HTR-8/SVneo (cell line): ENCODE data around the gene GAS2L1.
A peak's percentile ranks its signal among the peaks of the same experiment; 100 is the strongest.
"Not testable (repeated sequence)": the region's sequence is repeated elsewhere in the genome, so short reads cannot be mapped to it uniquely, and the experiment has no call there.

ENCODE experiments used
- DNase-seq: peaks from one replicate; pipeline ENCODE4 v3.0.0; 2011; ENCODE audit warnings: low spot score, mixed read lengths; ENCODE audit not compliant: insufficient read length
- FAIRE-seq: peaks from 2 replicates; lab custom pipeline; 2011; peaks lifted over from hg19 to GRCh38; lab: Jason Lieb, UNC

The GAS2L1 gene

DNA sequence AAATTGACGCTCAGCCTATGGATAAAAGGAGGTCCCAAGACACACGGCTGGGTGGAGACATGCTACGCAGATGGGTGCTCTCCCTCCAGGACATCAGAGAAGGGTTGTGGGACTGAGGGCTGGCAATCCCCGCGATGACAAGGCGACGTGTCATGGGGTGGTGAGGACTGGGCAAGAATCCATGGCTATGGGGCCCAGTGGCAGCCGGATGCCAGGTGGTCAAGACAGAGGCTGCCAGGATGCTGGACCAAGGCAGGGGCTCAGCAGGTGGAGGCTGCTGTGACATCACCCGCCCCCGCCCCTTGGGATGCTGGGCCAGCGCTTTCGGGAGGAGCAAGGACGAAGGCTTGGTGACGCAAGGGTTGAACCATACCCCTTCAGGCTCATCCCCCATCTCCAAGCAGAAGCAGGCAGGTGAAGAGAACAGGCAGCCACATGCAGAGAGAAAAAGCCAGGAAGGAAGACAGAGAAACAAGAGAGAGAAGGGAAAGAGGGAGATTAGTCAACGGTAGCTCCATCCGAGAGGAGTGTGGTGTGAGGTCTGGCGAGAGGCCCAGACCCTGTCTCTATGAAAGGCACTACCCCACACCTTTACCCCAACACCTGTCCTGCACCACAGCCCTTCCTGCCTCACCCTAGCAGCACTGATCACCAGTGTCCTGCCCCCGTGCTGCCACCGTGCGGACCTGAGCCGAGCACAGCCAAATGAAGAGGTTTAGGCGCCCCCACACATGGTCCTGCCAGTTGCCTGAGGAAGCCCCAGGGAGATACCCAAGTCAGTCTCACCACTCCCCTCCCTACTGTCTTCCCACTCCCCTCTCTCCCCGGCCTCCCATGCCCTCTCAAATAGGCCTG is 33.2 kb downstream of the GAS2L1 start:
- DNase-seq (no peak), FAIRE-seq (no peak)

GRCh38 chr22:29340566-29340965 is 34.1 kb downstream of the GAS2L1 start:
- no peak for FAIRE-seq
- no peak for DNase-seq

GRCh38 chr22:29341056-29341848 is 34.8 kb downstream of the GAS2L1 start:
- no peak for DNase-seq
- no peak for FAIRE-seq

DNA sequence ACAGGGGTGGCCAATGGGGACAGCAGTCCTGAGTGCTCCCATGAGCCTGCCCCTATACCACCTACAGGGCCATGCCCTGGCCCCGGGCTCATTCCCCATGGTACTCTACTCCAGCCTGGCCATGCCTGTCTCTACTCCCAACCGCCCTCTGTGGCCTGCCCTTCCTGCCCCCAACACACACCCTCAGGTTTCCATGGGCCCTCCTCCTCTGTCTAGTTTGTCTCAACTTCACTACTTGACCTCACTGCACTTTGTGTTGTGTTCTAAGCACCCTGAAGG is 35.3 kb downstream of the GAS2L1 start:
- no peak for FAIRE-seq
- DNase-seq, result no peak

DNA sequence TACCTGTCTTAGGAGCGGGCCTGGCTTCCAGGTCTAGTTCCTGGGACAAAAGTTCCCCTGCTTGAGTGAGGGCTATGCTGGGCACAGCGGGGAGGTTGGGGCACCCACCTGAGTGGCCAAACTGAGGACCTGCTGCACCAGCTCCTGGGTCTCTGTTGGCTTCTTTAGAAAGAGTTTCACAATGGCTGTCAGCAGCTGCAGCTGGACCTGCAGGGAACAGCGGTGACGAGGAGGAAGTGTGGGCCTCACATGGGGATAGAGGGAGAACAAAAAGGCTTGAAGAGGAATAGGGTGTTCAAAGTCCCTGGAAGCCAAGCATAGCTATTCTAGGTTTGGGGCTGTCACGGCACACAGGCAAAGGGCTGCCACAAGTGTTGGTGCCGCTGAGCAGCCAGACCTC is 35.7 kb downstream of the GAS2L1 start:
- no peak for FAIRE-seq
- no peak for DNase-seq

DNA sequence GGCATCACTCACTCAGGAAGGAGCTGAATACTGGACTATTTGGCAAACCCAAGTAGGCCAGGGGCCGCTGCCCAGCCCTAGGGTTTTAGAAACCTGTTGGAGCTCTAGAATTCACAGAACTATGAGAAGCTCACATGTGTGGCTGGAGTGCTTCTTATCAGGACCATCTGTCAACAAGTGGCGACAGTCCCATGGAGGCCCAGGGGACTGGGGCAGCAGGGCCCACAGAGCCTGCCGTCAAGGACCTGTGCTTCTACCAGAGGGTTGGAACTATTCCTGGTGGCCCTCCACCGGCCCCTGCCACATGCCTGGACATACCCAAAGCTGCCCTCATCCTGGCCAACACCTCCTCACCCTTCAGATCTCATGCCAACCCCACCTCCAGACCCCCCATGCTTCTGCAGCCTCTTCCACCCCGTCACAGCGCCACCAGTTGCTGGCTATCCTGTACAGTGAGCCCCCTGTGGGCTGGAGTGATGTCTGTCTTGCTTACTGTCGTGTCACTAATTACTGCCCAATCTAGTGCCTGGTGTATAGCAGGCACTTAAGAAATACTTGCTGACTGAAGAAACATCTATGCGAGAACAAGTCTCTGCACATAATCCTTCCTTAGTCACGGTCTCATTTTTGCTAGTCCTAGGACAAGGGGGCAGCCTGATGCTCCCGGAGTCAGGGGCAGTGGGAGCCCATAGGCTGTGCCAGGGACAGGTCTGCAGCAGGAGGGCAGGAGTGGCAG is 36.3 kb downstream of the GAS2L1 start:
- DNase-seq (no peak), FAIRE-seq (no peak)

DNA sequence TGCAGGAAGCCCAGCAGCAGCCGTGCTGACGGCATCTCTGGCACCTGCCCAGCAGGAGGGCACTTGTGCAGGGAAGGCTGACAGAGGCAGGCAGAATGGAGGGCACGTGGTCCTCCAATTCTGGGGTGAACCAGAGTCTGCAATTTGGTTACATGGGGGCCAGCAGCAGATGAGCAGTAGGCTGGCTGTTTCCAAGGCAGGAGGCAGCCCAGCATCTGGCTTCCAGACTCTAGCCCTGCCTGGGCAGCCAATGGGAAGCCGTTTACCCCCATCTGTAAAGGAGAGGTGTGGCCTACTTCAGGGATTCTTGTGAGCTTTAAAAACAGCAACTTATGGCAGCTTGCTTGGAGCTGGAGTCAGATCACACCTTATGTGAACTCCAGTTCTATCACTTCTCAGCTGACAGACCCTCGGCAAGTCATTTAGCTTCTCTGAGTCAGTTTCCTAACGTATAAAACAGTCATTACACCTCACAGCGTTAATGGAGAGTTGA is 36.9 kb downstream of the GAS2L1 start:
- DNase-seq, result no peak
- FAIRE-seq, result no peak

GRCh38 chr22:29344137-29344536 is 37.7 kb downstream of the GAS2L1 start:
- DNase-seq (peak; percentile 83), FAIRE-seq (peak; percentile 49)

DNA sequence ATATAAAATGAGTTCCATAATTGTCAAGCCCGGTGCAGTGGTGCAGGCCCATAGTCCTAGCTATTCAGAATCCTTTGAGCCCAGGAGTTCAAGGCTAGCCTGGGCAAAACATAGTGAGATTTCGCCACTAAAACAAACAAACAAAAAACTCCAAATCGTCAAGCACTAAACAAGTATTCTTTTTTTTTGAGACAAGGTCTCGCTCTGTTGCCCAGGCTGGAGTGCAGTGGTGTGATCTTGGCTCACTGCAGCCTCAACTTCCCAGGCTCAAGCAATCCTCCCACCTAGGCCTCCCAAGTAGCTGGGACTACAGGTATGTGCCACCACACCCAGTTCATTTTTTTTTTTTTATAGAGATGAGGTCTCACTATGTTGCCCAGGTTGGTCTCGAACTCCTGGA is 38.4 kb downstream of the GAS2L1 start:
- FAIRE-seq, DNase-seq: not testable (repeated sequence)

DNA sequence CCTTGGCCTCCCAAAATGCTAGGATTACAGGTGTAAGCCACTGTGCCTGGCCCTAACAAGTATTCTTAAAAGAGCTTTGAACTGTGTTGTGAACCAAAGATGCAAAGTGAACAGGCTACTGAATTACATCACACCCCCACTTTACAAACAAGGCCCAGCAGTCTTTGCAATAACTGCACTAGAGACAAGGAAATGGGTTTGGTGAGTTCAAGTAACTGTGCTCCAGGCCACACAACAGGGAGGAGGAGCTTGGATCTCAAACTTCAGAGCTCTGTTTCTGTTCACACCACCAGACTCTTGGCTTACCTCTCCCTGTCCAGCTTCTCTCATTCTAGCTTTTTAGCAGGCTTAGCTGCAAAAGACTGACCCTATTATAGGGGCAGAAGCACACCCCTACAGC is 39.5 kb downstream of the GAS2L1 start:
- FAIRE-seq (no peak), DNase-seq (no peak)

- DNase-seq, result no peak
- FAIRE-seq, result no peak
Observed at GRCh38 chr22:29346659-29347058, 40.2 kb downstream of the GAS2L1 start.

DNA sequence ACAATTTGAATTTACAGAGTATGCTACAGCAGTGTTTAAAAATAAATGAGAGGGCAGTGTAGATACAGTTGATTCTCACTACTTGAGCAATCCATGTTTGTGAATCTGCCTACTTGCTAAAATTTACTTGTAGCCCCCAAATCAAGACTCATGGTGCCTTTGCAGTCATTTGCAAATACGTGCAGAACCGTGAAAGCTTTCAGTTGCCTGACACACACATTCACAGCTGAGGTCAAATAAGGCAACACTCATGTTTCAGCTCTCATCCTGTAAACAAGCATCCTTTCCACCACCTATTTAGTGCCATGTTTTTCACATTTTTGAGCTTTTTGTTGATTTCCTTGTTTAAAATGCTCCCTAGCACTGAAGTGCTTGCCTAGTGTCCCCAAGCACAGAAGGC is 41.6 kb downstream of the GAS2L1 start:
- FAIRE-seq (no peak), DNase-seq (no peak)

GRCh38 chr22:29348956-29349355 is 42.5 kb downstream of the GAS2L1 start:
- FAIRE-seq, result no peak
- DNase-seq, result no peak

GRCh38 chr22:29351042-29351441 is 44.6 kb downstream of the GAS2L1 start:
- FAIRE-seq, result no peak
- DNase-seq, result no peak

DNA sequence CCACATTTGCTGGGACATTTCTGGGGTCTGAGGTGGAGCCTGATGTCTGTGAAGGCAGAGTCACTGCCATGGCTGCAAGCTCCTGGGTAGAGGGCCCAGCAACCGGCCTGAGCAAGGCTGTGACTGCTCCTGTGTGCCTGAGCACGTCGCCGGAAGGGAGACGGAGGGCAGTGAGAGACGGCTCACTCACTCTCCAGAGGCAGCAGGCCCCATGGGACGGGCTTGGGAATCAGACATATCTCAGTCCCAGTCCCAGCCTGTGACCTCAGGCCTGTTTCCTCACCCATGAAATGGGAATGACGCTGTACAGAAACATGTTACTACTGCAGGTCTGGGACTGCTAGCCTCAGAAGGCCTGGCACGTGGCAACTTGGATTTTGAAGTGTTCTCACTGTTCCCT is 45.4 kb downstream of the GAS2L1 start:
- DNase-seq (no peak), FAIRE-seq (no peak)

DNA sequence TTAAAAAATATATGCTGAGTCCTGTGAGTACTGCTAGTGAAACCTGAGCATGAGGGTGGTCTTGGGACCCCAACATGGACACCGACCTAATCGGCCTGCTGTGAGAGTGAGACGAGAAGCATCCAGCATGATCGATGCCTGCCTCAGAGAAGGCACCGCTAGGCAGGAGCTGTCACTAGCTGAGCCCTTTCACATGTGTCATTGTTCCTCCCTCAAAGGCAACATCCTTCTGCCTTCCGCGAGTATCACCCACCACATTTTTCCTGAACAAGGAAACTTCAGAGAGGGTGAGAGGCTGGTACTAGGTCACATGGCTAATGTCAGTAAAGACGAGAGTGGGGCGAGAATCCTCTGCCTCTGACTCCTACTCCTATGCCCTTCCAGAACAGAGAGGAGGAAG is 46.3 kb downstream of the GAS2L1 start:
- FAIRE-seq (no peak), DNase-seq (no peak)

- no peak for DNase-seq
- FAIRE-seq, result no peak
Observed at GRCh38 chr22:29353286-29353685, 46.8 kb downstream of the GAS2L1 start.

GRCh38 chr22:29353860-29354259 is 47.4 kb downstream of the GAS2L1 start:
- no peak for FAIRE-seq

GRCh38 chr22:29357193-29357890 is 50.9 kb downstream of the GAS2L1 start:
- not testable (repeated sequence) for FAIRE-seq, DNase-seq

More at GRCh38 chr22:29353860-29354259, 47.4 kb downstream of the GAS2L1 start:
- no peak for DNase-seq

DNA sequence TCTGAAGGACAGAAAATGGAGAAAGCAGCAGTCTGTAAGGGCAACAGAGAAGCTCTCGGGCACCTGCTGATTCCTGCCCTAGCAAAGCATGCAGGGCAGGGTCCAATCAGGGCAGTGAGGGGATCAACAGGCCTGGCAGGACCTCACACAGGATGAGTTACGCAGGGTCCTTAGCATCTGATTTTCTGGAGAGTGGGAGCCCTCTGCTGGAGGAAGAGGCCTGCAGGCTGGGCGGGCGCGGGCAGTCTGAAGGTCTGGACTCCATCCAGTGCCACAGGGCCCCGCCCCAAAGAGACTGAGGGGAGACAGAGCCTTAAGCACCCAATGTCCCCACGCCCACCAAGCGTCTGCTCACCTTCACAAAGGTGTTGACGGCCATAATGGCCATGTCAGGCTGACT is 53.0 kb downstream of the GAS2L1 start:
- DNase-seq (peak; percentile 57), FAIRE-seq (no peak)
